ENCODE results near the gene ELSPBP1.

DNA sequence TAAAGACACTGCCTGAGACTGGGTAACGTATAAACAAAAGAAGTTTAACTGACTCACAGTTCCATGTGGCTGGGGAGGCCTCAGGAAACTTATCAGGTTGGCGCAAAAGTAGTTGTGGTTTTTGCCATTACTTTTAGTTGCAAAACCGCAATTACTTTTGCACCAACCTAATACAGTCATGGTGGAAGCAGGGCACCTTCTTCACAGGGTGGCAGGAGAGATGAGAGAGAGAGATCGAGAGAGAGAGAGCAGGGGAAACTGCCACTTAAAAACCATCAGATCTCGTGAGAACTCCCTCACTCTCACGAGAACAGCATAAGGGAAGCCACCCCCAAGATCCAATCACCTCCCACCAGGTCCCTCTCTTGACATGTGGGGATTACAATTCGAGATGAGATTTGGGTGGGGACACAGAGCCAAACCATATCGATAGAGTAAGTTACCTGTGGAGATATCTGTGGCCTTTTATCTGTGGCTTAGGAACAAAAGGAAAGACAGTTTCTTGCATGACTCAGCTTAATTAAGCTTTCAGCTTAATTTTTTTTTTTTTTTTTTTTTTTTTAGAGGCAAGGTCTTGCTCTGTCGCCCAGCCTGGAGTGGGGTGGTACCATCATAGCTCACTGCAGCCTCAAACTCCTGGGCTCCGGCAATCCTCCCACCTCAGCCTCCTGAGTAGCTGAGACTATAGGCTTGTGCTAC lies 57.1 kb downstream of the ELSPBP1 start:
- TF ChIP-seq POLR2A (IDR thresholded peaks at IDR 0.05) = no peak
- TF ChIP-seq, protein P1, sequence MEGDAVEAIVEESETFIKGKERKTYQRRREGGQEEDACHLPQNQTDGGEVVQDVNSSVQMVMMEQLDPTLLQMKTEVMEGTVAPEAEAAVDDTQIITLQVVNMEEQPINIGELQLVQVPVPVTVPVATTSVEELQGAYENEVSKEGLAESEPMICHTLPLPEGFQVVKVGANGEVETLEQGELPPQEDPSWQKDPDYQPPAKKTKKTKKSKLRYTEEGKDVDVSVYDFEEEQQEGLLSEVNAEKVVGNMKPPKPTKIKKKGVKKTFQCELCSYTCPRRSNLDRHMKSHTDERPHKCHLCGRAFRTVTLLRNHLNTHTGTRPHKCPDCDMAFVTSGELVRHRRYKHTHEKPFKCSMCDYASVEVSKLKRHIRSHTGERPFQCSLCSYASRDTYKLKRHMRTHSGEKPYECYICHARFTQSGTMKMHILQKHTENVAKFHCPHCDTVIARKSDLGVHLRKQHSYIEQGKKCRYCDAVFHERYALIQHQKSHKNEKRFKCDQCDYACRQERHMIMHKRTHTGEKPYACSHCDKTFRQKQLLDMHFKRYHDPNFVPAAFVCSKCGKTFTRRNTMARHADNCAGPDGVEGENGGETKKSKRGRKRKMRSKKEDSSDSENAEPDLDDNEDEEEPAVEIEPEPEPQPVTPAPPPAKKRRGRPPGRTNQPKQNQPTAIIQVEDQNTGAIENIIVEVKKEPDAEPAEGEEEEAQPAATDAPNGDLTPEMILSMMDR (IDR thresholded peaks at IDR 0.05) = no peak
